Loucy (cell line): ENCODE measurements around the gene IKBIP.

Experiments
- CTCF ChIP-seq: fragments of 200-600 bp; sonication (generic); conservative IDR thresholded peaks from 2 replicates; pipeline ENCODE4 v1.5.1; 2014; ENCODE audit warnings: mild to moderate bottlenecking, antibody characterized with exemption, low read length
- EZH2phosphoT487 ChIP-seq: fragments of 200-600 bp; IDR thresholded peaks from 2 replicates; pipeline ENCODE4 v1.6.1; 2018; ENCODE audit warnings: antibody characterized with exemption, mild to moderate bottlenecking, moderate library complexity, borderline replicate concordance

DNA sequence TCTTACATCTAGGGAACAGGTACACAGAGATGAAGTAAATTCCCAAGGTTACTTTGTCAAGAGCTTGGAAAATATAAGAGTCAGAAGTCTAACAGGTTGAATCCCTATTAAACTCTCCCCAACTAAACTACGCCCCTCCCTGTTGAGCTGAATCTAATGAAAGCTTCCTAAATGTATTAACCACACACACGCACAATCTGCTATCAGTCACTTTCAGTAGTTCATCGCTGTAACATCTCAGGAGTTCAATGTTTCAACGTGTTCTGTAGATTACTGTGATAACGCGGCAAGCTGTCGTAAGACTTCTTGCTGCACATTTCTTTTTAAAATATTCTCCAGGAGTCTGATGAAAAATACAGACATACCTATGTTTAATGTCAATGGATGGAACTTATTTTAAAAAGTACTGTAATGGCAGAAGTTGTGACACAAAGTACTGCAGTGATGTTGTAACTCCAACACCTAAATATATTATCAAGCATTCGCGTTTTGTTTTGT lies 51.7 kb downstream of the IKBIP start:
- TF ChIP-seq CTCF (no peak), EZH2phosphoT487 (no peak)
